Left lung (tissue), 10 donors: ENCODE data around the gene DCHS1. TPM values are rescaled to one million over a fixed set of nuclear protein-coding genes. Genes with fewer than 3 reads are reported as not detected.
A peak's percentile ranks its signal among the peaks of the same experiment; 100 is the strongest.

ENCODE experiments used
- ATAC-seq: fragments of 200-7000 bp; cut with Tn5 transposase; one replicate; pipeline ENCODE4 v1.9.1; 2020; ENCODE audit warnings: moderate library complexity
- DNase-seq, 4 donors: peaks; one replicate each; pipeline ENCODE4 v3.0.0-alpha.2; 2013 to 2020
- H3K27ac ChIP-seq, 2 donors: fragments of 200-600 bp; sonication (generic) in 1 of 2; one replicate each; pipeline versions ENCODE4 v1.5.0 to v1.8.0; 2020 to 2021
- H3K27me3 ChIP-seq, 2 donors: fragments of 200-600 bp; sonication (generic) in 1 of 2; one replicate each; pipeline versions ENCODE4 v1.5.0 to v1.8.0; 2020 to 2021
- H3K36me3 ChIP-seq, 2 donors: fragments of 200-600 bp; sonication (generic) in 1 of 2; one replicate each; pipeline versions ENCODE4 v1.5.0 to v1.8.0; 2020 to 2021
- H3K4me1 ChIP-seq, 2 donors: fragments of 200-600 bp; one replicate each; pipeline ENCODE4 v1.8.0; 2021
- H3K4me3 ChIP-seq, 2 donors: fragments of 200-600 bp; sonication (generic) in 1 of 2; one replicate each; pipeline versions ENCODE4 v1.5.0 to v1.8.0; 2020 to 2021; ENCODE audit warnings: mild to moderate bottlenecking in 1 of 2
- H3K9me3 ChIP-seq, 2 donors: fragments of 200-600 bp; sonication (generic) in 1 of 2; one replicate each; pipeline versions ENCODE4 v1.5.0 to v1.8.0; 2020 to 2021
- intact Hi-C, 2 donors: fragments of 100-400 bp; cut with DNase I; formaldehyde crosslinking; loops; one replicate each; pipeline versions ENCODE4 v1.11.2 to v1.14.2; 2022
- polyA plus RNA-seq, 6 donors: library from polyadenylated mRNA; unstranded; fragments of 120-200 nt; gene quantifications; one replicate each; pipeline ENCODE4 v1.2.1, GENCODE V29; 2013; ENCODE audit not compliant: insufficient read length in 6 of 6
- total RNA-seq, 2 donors: library from RNA; stranded (reverse); fragmentation: NEBNext Ultra II Directional; extraction: Animal tissue kit (Norgen Biotek cat#: 25700); gene quantifications; one replicate each; pipeline ENCODE4 v1.2.1, GENCODE V29; 2021
- TF ChIP-seq, protein P1 (sequence below), 2 donors: fragments of 200-600 bp; sonication (generic) in 1 of 2; IDR thresholded peaks; one replicate each; pipeline versions ENCODE4 v1.5.0 to v1.8.0; 2021; ENCODE audit warnings: antibody characterized with exemption in 2 of 2
- donor health status: DM: no; HTN: yes; CAD: no.
- donor health status: DM: no; HTN: no; CAD: no.

DCHS1 gene
- total and polyA plus RNA-seq, 8 donors: 15.4 to 49.5 (median 35.9) TPM

DNA sequence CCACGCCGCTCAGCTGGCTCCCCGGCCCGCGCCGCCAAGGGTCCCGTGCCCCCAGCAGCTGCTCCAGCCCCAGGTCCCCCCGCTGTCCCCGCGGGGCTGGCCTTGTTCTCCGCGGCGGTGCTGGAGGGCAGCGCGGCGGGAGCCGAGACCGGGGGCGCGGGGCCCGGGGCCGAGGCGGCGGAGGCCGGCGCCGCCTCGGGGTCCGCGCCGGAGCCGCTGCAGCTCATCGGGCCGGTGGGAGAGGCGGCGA is 43.7 kb downstream of the DCHS1 start:
- Histone ChIP-seq H3K4me1 (peaks cover 16 to 80% of the 10 kb centered on the region in 2 donors), H3K27me3 (no peaks in the 10 kb centered on the region), H3K9me3 (no peaks in the 10 kb centered on the region), H3K27ac (peak overlapping the region; percentile 98 to 99), H3K36me3 (peaks cover 0 to 72% of the 10 kb centered on the region in 2 donors), H3K4me3 (peak overlapping the region; percentile 67 to 81)
- DNase-seq (no peak), ATAC-seq (no peak)
- TF ChIP-seq, protein P1, sequence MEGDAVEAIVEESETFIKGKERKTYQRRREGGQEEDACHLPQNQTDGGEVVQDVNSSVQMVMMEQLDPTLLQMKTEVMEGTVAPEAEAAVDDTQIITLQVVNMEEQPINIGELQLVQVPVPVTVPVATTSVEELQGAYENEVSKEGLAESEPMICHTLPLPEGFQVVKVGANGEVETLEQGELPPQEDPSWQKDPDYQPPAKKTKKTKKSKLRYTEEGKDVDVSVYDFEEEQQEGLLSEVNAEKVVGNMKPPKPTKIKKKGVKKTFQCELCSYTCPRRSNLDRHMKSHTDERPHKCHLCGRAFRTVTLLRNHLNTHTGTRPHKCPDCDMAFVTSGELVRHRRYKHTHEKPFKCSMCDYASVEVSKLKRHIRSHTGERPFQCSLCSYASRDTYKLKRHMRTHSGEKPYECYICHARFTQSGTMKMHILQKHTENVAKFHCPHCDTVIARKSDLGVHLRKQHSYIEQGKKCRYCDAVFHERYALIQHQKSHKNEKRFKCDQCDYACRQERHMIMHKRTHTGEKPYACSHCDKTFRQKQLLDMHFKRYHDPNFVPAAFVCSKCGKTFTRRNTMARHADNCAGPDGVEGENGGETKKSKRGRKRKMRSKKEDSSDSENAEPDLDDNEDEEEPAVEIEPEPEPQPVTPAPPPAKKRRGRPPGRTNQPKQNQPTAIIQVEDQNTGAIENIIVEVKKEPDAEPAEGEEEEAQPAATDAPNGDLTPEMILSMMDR (IDR thresholded peaks at IDR 0.05): no peak
- intact Hi-C loops: no loop called here

DNA sequence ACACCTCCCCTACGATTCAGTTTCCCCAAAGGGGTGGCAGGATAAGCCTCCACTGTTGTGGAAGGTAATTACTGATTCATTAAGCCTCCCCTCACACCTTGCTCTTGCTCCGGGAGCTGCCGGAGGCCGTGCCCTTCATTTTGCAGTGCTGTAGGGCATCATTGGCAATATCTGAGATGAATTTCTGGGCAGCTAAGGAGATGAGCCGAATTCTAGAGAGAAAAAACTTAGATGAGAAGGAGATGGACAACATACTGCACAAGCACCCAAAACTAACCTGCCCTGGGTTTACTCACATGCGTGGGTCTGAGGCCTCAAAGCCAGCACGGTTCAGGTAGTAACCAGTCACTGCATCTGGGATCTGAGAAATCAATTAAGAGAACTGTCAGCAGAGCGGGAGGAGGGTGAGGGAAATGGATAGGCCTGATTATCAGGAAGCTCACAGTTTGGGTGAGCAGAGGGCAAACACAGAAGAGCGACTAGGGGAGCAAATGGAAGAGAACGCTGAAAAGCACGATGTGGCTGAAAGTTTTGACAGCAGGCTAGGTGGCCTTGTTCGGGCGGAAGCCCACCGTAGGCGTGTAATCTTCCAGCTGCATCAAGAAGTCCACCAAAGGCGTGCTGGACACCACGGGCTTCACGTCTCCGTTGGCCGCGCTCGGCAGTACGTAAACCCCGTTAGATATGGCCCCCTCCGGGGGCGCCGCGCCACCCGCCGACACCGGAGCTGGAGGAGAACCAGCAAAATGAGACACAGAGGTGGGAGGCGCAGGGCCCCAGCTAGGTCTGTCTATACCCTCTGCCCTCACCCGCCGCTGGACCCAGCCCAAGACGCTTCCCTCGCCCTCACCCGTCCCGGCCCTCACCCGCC is 44.3 kb downstream of the DCHS1 start:
- intact Hi-C loops: no loop called here

DNA sequence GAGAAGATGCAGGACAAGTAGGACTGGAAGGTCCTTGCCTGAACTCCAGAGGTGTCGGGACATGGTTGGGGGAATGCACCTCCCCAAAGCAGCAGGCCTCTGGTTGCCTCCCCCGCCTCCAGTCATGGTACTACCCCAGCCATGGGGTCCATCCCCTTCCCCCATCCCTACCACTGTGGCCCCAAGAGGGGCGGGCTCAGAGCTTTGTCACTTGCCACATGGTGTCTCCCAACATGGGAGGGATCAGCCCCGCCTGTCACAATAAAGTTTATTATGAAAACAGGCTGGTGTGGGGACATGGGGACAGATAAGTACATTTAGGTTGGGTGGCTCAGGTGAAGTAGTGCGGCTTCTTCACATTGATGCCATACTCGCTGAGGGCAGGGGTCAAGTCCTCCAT is 45.0 kb downstream of the DCHS1 start:
- Histone ChIP-seq H3K4me3 (peak overlapping the region in 1 of 2 donors; percentile 81), H3K4me1 (peaks cover 29 to 80% of the 10 kb centered on the region in 2 donors), H3K36me3 (peaks cover 0 to 59% of the 10 kb centered on the region in 2 donors), H3K27me3 (no peaks in the 10 kb centered on the region), H3K27ac (peak overlapping the region in 1 of 2 donors; percentile 98), H3K9me3 (no peaks in the 10 kb centered on the region)
- intact Hi-C loops: no loop called here
- TF ChIP-seq, protein P1 (IDR thresholded peaks at IDR 0.05): no peak
- DNase-seq: peak in 1 of 4 donors; percentile 52
- ATAC-seq: no peak

More for the DNA sequence above, 44.3 kb downstream of the DCHS1 start:
- TF ChIP-seq, protein P1 (IDR thresholded peaks at IDR 0.05): no peak
- H3K4me1 ChIP-seq: peaks cover 22 to 80% of the 10 kb centered on the region in 2 donors
- peak overlapping the region; percentile 67 to 81 for H3K4me3 ChIP-seq
- peak overlapping the region; percentile 98 to 99 for H3K27ac ChIP-seq
- no peaks in the 10 kb centered on the region for H3K9me3 ChIP-seq
- peaks cover 0 to 66% of the 10 kb centered on the region in 2 donors for H3K36me3 ChIP-seq
- H3K27me3 ChIP-seq: no peaks in the 10 kb centered on the region
- DNase-seq: peak in 2 of 4 donors; percentile 59 to 79
- ATAC-seq: no peak

DNA sequence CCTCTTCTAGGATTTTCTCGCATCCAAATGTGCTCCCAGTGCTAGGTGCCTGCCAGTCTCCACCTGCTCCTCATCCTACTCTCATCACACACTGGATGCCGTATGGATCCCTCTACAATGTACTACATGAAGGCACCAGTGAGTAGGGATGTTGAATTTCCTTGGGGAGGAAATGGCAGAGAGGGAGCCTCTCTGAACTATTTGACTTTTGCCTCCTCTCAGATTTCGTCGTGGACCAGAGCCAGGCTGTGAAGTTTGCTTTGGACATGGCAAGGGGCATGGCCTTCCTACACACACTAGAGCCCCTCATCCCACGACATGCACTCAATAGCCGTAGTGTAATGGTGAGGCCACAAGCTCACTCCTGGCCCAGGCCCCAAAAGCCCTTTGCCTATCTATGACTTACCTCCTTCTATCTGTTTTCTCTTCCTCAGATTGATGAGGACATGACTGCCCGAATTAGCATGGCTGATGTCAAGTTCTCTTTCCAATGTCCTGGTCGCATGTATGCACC is 46.0 kb downstream of the DCHS1 start:
- H3K4me1 ChIP-seq: peaks cover 38 to 87% of the 10 kb centered on the region in 2 donors
- peaks cover 0 to 48% of the 10 kb centered on the region in 2 donors for H3K36me3 ChIP-seq
- ATAC-seq: no peak
- no peak for DNase-seq
- no peaks in the 10 kb centered on the region for H3K27me3 ChIP-seq
- TF ChIP-seq, protein P1 (IDR thresholded peaks at IDR 0.05): no peak
- intact Hi-C loops: no loop called here
- H3K27ac ChIP-seq: no peak overlapping the region
- no peak overlapping the region for H3K4me3 ChIP-seq
- no peaks in the 10 kb centered on the region for H3K9me3 ChIP-seq

DNA sequence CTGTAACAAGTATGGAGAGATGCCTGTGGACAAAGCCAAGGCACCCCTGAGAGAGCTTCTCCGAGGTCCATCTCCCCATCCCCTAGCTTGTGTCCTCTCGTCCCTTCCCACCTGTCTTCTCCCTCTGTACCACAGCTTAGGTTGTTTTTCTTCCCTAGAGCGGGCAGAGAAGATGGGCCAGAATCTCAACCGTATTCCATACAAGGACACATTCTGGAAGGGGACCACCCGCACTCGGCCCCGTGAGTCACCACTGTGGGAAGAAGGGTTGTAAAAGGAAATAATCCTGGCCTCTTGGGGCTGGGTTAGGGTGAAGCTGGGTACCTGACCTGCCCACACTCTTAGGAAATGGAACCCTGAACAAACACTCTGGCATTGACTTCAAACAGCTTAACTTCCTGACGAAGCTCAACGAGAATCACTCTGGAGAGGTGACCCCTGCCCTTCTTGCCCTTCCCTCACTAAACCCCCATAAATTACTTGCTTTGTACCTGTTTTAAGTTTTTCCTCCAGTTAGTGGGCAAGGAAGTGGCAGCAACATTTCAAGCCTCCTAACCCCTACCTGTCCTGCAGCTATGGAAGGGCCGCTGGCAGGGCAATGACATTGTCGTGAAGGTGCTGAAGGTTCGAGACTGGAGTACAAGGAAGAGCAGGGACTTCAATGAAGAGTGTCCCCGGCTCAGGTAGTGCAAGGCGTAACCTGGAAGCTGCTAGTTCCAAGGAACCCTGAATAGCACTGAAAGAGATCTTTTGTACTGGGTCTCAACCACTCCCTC is 46.7 kb downstream of the DCHS1 start:
- ATAC-seq (no peak), DNase-seq (no peak)
- no peaks in the 10 kb centered on the region for H3K27me3 ChIP-seq
- intact Hi-C loops: no loop called here
- H3K36me3 ChIP-seq: peaks cover 0 to 42% of the 10 kb centered on the region in 2 donors
- peaks cover 39 to 91% of the 10 kb centered on the region in 2 donors for H3K4me1 ChIP-seq
- H3K9me3 ChIP-seq: no peaks in the 10 kb centered on the region
- H3K4me3 ChIP-seq: no peak overlapping the region
- TF ChIP-seq, protein P1 (IDR thresholded peaks at IDR 0.05): no peak
- no peak overlapping the region for H3K27ac ChIP-seq
